DMS153 (cell line): ENCODE results near the gene RACGAP1.
"Not testable (repeated sequence)": the region's sequence is repeated elsewhere in the genome, so short reads cannot be mapped to it uniquely, and the experiment has no call there.

Experiments
- DNase-seq: peaks from one replicate; lab custom pipeline; 2025; lab: John Stamatoyannopoulos, UW

The RACGAP1 gene

DNA sequence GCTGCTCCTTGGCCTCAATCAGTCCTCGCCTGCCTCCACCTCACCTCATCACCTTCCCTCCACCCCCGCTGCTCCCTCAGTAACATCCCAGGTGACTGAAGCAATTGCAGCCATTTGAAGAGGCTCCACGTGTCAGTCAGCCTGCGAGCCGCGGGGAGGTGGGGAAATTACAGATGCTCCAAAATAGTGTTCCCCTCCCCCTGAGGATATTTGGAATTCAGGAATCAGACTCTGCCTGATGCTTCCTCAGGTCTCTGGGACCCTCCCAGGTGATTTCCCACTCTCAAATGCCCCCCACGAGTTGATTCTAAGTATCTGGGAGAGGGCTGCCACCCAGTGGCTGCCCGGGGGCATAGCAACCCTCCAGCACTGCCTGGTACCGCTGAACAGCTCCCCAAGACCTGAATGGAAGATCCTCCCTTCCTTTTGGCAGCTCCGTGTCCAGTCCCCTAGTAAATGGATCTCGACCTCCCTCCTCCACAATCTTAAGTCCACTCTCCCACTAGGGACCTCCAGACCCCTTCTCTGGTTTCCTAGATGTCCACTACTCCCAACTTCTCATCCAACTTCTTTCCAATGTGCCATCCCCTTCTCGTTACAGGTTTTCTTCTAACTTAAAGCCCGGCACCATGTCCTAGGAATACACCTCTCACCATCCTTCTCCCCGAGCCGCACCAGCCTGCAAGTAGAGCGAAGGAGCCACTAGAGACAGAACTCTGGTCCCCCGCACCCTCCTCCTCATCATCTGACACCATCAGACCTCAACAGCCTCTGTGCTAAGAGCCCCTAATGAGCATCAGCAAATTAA is 30.7 kb upstream of the RACGAP1 start:
- DNase-seq, result no peak

DNA sequence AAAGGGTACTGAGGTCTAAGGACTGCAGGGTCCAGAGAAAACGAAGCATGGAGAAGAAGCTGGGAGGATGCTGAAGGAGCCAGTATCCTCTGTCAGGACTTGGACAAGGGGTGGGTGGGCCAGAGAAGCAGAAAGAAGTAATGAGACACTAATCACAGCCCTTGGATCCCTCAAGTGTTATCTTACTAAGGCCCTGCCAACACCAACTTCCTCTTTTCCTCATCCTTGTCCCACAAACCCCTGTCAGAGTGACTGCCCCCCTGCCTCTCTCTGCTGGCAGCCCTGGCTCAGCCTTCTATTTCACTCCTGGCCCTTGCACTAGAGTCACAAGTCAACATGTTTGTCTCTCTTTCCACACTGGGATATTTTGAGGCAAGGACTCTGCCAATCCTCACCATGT is 28.3 kb upstream of the RACGAP1 start:
- DNase-seq, result no peak

DNA sequence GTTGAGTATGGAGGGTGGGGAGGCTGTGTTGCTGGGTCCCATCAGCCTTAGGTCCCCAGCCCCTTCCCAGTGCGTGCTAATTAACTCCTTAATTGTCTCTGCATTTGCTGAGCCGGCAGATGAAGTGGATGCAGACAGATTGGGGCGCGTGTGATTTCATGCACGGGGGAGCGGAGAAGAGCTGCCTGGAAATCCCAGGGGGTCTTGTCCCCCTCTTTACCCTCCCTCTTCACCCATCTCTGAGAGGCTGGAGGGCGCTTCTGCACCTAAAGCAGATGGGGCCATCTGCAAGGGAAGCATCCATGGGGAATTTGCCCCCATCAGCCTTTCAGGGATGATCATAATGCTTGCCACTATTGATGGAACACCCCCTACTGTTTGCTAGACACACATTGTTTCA is 27.7 kb upstream of the RACGAP1 start:
- no peak for DNase-seq

DNA sequence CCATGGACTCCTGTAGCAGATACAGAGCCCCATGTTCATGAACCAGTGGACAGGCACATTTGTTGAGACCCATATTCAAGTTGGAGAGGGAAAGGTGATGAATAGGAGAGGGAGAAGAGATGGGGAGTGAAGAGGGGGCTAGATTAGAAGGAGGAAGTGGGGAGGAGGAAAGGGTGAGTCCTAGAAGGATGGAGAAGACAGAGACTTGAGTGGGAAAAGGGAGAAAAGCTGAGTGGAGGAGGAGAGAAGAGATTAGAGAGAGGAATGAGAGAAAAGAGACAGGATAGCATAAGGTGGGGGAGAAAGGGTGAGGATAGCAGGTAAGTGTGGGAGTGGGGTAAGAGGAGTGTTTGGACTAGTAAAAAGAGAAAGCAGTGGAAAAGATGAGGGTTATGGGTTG is 27.2 kb upstream of the RACGAP1 start:
- DNase-seq, result no peak

DNA sequence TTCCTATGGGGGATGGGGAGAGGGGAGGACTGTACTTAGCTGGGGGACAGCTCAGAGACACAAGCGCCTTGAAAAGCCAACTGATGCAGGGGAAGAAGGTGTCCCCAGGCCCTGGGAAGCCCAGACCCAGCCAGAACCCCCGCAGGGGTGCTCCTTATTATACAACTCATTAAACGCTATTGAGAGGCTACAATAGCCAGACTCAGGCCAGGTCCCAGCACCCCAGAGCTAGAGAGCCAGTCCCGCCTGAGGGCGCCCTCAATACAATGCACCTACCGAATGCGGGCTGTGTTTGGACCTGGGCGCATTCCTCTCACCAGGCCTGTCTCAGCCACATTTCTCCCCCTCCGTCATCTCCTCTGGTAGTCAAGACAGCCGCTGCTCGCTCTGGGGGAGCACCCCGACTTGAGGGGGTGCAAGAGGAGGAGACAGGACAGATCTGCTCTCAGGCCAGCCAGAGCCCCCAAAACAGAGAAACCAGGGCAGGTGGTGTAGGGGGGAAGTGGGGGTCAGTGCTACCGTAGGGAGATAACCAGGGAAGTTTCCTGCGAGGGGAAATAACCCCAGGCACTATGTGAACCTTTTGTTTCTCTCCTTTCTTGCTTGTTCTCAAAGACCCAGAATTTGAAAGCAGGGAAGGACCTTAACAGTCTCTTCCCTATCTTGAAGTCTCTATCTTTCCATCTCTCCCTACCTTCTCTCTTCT is 26.0 kb upstream of the RACGAP1 start:
- no peak for DNase-seq

DNA sequence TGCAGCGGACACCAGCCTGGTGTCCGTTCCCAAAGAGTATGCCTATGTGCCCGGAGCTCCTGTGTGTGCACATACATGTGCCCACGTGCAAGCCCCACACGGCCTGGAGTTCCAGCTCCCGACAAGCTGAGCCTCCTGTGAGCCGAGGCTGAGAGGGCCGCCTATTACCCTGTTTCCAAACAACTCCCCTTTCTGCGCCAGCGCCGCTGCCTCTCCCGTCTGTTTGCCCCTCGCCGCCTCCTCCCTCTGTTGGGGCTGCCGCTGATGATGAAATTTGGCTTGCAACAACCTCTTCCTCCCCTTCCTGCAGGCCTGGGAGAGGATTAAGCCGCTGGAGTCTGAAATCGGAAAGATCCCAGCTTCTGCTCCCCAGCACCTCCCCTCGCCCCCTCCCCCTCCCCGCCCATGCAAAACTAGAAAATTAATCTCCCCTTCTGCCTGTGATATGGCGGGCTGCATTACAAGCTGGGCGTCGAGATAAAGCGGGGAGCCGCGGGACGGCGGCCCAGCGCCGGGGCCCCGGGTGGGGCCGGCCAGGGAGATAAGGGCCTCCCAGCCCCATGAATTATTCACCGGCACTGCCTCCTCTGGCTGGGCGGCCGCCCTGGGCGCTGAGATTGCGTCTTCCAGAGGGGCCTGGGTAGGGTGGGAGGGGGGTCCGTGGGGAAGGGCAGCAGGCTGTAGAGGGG is 25.3 kb upstream of the RACGAP1 start:
- DNase-seq, result no peak

DNA sequence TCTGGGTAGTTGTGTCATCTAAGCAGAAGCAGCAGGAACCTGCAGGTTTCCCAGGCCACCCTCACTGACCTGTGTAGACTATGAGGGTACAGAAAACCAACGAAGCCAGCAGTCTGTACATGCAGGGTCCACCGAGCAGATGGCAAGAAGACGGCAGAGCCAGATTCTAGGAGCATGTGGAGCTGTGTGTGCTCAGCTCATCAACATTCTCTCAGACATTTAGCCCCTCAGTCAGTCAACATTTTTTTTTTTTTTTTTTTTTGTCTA is 24.8 kb upstream of the RACGAP1 start:
- no peak for DNase-seq

DNA sequence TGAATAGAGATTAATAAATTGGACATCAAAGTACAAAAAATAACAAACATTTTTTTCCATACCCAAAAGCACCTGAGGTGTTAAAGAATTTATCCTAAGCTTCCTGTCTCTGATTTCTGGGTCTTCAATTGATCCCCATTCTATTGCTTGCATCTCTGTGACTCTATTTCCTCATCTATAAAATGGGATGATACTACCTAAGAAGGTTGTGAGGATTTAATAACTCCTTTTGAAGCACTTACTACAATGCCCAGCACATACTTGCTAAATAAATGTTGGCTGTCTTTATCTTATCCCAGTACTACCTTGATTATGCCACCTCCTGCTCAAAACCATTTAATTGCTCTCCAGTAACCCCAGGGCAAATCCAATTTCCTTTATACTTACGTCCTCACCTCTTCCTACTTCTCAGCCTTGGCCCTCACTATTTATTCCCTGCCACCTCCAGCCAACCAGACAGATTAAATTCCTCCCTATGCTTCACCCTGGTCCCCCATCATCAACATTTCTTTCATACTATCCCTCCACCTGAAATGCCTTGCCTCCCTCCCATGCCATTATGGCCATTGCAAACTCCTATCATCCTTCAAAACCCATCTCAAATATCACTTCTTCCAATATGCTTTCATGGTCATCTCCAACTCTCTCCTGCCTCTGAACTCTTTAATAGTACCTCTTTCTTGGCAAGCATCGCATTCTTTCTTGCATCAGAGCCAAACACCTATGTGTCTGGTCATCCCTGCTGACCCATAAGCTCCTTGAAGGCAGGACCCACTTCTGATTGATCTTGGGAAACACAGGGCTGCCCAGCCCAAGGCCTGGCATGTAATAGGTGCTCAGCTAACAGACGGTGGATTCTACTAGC is 24.2 kb upstream of the RACGAP1 start:
- DNase-seq, result no peak

DNA sequence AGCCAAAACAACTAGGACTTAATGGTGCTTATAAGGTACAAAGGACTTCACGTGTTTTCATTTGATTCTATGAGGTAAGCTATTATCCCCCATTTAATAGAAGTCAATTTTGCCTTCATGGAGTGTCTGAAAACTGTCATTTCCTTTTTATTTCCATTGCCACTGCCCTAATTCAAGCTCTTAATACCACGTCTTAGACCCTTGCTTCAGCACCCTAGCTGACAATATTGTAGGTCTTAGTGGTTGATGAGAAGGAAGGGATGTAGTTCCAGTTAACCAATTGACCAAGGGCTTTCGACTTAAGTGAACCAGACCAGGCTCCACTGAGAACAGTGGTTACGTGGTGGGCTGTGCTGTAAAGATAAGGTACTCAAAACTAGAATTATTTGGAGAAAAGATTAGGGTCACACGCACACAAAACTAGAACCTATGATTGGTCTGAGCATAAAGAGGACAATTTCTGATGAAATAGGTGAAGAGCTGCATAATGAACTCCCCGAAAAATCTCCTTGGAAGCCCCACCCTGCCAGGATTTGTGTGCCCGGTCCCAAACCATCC is 22.5 kb upstream of the RACGAP1 start:
- DNase-seq, result no peak

DNA sequence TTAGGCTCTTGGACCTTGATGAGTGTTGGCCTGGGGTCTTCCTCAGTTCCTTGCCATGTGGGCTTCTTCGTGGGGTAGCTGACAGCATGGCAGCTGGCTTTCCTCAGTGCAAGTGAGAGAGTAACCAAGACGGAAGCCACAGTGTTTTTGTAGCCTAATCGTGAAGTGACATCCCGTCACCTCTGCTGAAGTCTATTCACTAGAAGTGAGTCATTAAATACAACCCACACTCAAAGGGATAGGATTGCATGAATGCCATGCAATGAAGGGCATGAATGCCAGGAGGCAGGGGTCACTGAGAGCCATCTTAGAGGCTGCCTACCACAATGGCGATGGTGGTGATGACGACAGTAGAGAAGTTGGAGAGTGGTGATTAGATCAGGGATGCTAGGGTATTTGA is 18.6 kb upstream of the RACGAP1 start:
- no peak for DNase-seq

DNA sequence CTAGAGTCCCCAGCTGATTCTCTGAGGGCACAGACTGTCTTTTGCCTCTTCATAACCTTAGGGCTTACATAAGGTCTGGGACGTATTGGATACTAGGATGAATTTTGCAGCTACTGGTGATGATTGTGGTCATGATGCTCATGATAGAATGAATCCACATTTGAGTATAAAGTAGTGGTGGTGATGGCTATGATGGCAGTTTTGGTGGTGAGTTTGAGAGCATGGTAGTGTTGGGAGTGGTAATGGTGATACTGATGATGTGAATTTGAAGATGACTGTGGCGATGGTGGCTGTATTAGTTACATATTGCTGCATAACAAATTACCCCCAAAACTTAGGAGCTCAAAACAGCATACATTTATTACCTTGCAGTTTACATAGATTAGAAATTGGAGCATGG is 18.0 kb upstream of the RACGAP1 start:
- no peak for DNase-seq

DNA sequence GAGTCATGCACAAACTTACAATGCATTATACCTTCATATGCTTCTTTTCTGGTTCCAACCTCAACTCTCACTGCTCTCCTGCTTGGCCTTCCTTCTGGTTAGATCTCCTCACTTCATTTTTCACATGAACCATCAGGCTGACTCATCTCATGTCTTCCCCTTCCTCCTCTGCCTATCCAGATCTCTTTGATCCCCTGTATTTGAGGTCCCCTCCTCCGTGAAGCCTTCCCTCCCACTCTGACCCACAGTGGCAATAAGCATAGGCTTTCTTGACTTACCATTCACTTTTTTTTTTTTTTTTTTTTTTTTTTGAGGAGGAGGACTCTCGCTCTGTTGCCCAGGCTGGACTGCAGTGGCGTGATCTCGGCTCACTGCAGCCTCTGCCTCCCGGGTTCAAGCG is 17.4 kb upstream of the RACGAP1 start:
- no peak for DNase-seq

DNA sequence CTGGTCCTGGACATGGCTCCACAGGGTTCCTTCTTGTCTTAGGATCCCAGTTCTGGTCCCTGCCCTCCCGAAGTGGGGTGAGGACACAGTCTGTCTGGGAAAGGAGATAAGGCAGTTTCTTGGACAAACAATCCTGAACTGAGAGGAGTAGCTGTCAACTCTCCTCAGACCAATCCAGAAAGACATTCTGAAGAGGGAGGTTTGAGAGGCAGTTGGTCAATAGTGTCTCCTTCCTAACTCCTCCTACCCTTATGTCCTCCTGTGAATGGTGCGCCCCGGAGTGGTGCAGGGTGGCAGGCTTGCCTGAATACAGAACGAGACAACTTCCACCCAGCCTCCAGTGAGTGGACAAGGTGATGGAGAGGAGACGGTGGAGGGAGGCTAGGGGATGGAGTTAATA is 16.7 kb upstream of the RACGAP1 start:
- no peak for DNase-seq

DNA sequence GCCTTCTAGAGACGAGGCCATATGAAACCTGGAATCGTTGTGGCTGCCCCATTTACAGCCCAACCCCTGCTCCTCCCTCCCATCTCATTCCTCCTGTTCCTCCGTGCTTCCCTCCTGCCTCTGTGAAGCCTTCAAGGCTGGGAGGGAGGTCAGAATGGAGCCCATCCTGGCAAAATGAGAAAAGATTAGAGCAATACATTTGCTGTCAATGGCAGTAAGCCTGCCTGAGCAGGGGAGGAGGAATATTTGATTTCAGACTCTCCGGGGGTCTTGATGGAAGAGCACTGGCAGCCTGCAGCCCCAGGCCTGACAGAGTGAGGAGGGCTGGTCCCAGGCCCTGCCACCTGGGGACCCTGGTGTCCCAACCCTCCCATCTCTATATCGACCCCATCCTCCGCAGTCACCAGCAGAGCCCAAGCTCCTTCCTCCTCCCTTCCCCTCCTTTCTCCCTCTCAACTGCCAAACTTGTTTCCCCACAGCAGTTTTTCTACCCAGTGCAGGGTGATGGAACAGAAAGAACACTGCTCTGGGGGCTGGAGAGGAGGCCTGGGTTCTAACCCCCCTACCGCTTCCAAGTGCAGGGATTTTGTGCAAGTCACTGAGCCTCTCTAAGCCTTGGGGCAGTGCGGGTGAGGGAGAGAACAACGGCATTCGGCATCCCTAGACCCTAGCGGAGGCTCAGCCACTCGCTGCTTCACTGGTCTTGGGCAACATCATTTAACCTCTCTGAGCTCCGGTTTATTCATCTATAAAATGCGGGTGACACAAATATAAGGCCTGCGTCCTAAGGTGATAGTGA is 16.0 kb upstream of the RACGAP1 start:
- no peak for DNase-seq

DNA sequence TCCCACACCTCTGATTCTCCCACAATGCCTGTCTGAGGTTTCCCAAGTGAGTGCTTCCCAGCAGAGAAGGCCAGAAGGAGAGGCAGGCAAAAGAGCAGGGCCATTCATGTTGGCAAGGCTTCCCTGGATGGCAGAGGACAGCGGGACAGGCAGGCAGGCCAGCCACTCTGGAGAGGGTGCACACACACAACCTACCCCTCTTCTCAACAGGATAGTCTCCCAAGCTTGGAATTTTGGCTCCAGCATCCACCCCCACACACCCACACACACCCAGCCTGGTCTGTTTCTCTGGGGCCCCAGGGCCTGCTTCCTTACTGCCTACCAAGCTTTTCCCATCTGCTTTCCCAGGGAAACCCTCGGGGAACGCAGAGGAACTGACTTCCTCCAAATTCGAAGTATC is 15.4 kb upstream of the RACGAP1 start:
- DNase-seq, result no peak

DNA sequence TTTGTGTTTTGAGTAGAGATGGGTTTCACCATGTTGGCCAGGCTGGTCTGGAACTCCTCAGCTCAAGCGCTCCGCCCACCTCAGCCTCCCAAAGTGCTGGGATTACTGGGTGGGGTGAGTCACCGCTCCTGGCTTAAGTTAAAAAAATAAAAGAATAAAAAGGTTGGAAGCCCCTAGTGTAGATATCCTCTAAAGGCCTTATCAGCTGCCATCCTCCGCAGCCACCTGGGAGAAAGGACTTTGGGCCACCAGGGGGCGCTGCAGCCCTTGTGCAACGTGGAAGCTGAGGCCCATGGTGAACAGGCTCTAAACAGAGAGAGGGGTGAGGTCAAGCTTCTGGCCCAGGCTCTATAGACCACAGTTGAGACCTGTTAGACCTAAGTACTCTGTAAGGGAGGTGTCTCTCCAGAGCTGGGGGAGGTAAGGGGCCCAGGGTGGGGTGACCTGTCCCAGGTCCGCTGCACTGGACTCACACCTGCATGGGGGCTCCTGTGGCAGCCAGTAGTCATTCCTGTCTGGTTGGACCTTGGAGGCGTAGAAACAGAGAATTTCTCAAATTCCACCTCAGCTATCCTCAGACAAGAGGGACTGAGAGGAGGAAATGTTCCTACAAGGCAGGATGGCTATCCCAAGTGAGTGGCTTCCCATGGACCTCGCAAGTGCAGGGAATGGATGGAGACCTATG is 14.0 kb upstream of the RACGAP1 start:
- DNase-seq, result peak; percentile 57

DNA sequence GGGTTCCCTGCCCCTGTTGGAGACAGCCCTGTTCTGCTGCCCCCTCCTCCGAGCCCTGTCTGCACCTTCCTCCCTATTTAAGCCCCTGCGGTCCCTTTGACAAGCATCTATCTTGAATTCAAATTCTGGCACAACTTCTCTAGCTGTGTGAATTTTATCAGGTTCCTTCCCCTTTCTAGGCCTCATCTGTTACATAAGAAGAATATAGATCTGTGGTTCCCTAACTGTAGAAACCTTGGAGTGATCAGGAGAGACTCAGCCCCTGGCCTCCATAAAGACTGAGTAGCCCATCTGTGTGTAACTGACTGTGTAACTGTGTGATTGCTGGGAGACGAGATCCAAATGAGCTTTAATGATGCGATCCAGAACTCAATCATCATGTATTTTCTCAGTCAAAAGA is 13.0 kb upstream of the RACGAP1 start:
- DNase-seq, result no peak

DNA sequence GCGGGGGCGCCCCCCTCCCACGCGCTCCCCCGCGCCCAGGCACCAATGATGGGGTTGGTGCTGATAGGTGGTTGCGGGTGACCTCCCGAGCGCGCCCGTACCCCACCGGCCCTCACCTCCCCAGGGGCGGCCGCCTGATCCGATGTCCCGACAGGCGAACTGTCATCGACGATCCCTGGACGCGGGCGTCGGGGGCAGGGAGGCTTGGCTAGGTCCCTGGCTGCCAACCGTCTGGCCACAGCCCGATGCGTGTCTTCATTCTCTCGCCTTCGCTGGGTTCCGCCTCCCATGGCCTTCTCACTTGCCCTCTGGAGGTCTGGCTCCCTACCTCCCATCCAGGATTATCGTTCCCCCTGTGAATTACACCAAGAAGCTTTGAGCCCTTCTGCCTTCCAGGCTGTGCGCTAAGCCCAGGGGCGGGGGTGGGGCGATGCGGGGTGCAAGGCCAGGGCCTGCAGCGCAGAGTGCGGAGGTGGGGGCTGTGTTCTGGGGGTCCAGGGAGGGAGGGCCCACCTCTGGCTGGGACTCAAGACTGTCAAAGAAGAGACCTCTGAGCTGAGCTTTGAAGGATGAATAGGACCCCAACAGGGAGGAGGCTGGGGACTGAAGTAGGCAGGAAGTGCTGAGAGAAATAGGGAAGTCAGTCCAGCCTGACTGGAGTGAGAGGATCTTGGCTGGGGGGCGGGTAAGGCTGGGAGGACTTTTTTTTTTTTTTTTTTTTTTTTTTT is 7.7 kb upstream of the RACGAP1 start:
- DNase-seq, result no peak

DNA sequence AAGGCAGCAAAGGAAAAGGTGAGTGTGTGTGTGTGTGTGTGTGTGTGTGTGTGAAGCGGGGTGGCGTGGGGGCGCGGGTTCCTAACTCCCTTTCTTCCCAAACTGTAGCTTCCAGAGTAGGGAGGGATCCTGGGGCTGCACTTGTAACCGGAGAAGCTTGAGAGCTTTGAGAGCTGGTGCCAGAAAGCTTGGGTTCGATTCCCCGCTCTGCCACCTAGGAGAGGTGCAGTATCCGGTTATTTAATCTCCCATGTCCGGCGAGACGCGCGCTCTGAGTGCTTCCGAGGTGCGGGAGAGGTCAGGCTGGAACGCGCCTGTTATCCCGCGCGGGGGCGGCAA is 7.2 kb upstream of the RACGAP1 start:
- no peak for DNase-seq

DNA sequence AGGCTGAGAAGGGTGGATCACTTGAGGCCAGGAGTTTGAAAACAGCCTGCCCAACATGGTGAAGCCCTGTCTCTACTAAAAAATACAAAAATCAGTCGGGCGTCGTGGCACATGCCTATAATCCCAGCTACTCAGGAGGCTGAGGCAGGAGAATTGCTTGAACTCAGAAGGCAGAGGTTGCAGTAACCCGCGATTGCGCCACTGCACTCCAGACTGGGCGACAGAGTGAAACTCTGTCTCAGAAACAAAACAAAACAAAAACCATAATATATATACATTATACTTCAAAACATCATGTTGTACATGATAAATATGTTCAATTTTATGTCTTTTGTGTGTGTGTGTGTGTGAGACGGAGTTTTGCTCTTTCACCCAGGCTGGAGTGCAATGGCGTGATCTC is 5.2 kb upstream of the RACGAP1 start:
- DNase-seq, result not testable (repeated sequence)
